ENCODE data around the gene HSP90AA1.

- no peak for TF ChIP-seq EZH2 (IDR thresholded peaks at IDR 0.05; ENCODE audit: insufficient read depth, poor library complexity, severe bottlenecking)
- no peak for TF ChIP-seq EZH2phosphoT487 (IDR thresholded peaks at IDR 0.05; ENCODE audit: insufficient read depth, low read depth)
Measured at GRCh38 chr14:102063808-102064429, 22.9 kb downstream of the HSP90AA1 start.

All from GM23248 (cell line).